ENCODE measurements around the gene ADSS1.
A peak's percentile ranks its signal among the peaks of the same experiment; 100 is the strongest.

Gene ADSS1

DNA sequence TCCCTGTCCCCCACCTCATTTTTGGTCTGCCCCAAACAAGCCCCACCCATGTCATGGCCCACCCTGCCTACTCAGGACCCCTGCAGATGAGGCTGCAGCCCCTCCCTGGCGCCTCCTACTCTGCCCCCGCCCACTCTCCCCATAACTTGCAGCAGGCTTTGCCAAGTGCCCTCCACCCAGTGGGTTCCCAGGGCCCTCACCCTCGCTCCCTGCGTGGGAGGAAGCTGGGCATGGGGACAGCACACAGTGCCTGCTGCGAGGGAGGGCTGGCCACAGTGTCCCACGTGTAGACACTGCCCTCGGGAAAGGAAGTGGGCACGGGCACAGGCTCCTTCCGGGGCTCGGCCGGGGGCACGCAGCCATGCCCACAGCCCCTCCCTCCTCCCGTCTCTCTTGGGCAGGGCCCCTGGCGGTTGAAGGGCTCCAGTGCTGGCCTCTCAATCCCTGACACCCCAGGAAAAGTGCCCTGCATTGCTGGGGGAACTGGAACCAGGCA is 62.1 kb downstream of the ADSS1 start:
- FAIRE-seq: no peak
- no peak for DNase-seq (ENCODE audit: insufficient read length, low spot score)
- TF ChIP-seq POLR2A (IDR thresholded peaks at IDR 0.05; ENCODE audit: low read depth, low read length): no peak

DNA sequence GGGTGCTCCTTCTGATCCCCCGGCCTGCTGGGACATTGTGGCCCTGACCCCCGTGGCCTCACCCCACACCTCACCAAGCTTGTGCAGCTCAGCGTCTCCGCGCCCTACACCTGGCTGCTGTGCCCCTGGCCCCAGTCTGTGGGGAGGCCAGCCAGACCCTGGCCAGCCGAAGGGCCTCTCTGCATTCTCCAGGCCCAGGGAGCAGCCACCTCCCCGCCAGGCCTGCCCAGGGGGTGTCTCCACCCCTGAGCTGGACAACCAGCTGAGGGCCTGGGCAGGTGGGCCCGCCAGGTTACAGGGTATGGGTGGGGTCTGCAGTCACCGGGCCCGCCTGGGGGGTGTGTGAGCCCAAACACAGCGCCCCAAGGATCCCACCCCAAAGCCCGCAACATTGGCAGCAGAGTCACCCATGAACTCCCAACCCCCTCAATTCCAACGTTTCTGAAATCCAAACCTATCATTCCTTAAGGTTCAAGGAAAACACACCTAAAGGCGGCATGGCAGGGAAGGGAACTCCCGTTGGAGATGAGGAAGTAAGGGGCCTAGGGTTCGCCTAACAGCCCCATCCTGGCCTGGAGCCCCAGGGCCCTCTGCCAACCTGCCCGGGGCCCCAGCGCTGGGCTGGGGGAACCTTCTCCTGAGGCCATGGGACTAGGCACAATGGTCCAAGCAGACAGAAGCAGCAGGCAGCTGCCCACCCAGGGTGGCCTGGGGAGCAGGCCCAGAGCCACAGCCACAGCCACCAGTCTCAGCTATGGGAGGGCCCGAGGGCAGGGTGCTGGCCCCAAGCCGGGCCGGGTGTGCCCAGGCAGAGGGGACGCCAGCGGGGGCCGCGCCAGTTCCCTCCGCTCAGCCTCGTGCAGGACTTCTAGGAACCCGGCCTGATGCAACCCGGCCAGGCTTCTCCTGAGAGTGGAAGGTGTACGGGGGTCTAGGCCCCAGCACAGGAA is 63.0 kb downstream of the ADSS1 start:
- FAIRE-seq: no peak
- TF ChIP-seq POLR2A (IDR thresholded peaks at IDR 0.05; ENCODE audit: low read depth, low read length): no peak
- no peak for DNase-seq (ENCODE audit: insufficient read length, low spot score)

DNA sequence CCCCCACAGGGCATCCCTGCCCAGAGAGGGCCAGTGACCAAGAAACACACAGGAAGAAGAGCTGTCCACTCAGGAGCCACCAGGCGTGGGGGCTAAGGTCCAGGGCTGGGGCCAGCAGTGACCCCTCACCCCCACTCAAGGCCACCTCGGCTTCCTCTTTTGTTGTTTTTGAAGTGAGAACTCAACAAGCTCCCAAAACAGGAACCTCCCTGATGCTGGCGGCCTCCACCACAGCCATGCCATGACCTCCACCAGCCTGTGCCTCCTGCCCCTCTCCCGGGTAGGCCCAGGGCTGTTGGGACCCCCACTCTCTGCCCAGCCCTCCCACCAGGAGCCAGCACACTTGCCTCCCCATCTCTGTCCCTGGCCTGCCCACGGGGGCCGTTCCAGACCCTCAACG is 63.7 kb downstream of the ADSS1 start:
- no peak for TF ChIP-seq POLR2A (IDR thresholded peaks at IDR 0.05; ENCODE audit: low read depth, low read length)
- no peak for FAIRE-seq
- no peak for DNase-seq (ENCODE audit: insufficient read length, low spot score)

DNA sequence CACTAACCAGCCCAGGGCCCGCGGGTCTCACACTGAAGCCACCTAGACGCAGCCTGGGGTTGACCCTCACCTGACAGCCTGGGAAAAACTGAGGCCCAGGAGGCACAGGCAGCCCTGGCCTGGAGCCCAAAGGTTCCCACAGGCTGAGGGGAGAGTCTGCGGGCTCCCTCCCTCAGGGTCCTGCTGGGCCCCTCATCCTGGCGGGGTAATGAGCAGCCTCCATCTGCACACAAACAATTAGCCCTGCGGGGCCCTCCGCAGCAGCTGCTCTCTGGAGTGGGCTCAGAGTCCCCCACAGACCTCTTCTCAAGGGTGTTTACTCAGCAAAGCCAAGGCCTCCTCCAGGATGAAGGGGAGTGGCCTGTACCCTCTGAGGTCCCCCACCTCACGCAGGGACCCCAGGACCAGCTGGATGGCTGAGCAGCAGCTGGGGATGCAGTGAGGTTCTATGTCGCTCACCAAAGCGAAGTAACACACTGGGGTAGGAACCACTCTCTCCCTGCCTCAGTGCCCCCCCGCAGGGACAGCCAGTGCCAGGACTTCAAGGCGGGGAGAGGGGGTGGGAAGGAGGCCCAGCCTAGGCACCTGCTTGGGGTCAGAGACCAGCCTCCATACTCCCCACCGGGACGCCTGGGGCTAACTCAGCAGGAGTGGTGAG is 64.3 kb downstream of the ADSS1 start:
- no peak for TF ChIP-seq POLR2A (IDR thresholded peaks at IDR 0.05; ENCODE audit: low read depth, low read length)
- FAIRE-seq (no peak), DNase-seq (ENCODE audit: insufficient read length, low spot score) (no peak)

DNA sequence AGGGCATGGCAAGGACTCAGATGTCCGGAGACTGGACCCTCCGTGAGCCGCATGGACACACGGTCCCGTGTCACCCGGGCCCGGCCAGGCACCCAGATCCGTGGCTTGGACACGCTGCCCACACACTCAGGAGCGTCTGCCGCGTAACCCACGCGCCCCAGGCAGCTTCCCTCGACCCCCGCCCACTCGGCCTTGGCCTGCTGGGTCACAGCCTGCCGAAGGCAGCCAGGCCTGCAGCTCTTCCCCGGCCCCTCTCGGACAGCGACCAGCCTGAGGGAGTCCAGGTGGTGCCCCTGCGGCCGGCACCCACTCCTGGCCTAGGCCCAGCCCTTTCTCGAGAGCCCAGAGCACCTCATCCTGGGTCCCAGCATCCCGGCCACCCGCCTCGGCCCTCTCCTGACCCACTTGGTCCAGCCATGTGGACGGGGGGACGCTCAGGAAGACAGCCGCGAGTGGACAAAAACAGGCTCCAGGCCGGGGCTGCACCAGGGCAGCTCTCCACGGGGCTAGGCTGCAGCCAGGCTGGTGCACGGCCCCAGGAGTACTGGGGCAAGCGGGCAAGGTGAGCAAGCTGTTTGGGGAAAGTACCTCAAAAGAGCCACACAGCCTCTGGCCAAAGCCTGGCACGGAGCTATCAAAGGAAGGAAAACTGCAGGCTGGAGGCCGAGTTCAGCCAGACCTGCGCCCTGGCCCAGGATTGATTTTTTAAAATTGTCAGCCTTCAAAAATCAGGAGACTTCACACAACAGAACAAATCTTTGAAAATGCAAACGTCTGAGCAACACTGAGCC is 65.0 kb downstream of the ADSS1 start:
- TF ChIP-seq POLR2A (IDR thresholded peaks at IDR 0.05; ENCODE audit: low read depth, low read length): no peak
- FAIRE-seq (no peak), DNase-seq (ENCODE audit: insufficient read length, low spot score) (no peak)

DNA sequence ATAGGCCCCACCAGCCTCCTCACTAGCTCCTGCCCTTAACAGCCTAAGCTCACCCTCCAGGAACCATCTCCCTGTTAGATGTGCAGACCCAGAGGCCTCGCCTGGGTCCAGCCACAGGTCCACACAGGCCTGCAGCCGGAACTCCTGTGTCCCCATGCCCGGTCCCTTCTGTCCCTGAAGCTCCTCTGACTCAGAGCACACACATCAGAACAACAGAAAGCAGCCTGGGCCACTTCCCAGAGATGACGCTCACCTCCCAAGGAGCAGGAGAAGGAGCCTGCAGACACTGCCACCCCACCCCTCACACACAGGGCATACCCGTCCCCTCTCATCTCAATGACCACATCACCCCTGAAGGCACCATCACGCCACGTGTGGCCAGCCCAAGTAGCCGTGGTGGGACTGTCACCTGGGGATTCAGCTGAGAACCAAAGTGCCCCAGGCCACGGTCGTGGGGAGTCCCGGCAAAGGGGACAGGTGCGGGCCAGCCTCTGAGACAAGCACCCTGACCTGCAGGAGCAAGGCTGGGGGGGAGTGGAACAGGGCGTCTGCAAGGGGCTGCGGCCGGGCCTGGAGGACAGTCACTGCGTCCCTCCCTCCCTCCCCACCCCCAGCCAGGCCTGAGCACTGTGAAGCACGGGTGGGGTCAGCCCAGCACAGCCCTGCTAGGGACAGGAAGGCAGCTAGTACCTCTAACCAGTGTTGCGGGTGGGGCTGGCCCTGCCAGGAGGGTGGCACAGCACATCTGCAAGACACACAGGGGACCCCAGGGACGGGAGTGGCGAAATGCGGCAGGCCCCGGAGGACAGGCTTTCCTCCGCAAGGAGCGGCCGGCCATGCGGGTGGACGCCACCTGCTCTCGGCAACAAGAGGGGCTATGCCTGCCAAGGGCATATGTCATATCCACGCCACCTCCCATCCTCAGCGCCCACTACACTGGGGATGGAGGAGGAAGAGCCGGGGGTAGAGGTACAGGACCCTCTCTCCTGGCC is 66.0 kb downstream of the ADSS1 start:
- DNase-seq (ENCODE audit: insufficient read length, low spot score) (no peak), FAIRE-seq (no peak)
- TF ChIP-seq POLR2A (IDR thresholded peaks at IDR 0.05; ENCODE audit: low read depth, low read length): no peak

DNA sequence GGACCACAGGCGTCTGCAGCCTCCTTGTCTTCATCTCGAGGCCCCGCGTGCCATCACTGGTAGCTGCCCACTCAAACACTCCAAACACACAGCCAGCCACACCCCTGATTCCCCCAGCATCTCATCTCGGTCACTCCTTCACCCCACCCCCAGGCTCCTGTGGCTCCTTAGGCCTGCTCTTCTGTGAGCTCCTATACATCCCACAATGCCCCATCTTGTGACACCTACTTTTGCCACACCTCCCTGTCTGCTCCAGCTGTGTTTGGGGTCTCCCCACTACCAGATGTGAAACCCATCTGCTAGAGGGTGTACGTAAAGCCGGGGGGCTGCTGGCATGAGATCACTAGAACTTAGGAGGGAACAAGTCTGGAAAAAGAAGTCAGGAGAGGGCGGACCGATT is 67.4 kb downstream of the ADSS1 start:
- FAIRE-seq: no peak
- no peak for TF ChIP-seq POLR2A (IDR thresholded peaks at IDR 0.05; ENCODE audit: low read depth, low read length)
- no peak for DNase-seq (ENCODE audit: insufficient read length, low spot score)

DNA sequence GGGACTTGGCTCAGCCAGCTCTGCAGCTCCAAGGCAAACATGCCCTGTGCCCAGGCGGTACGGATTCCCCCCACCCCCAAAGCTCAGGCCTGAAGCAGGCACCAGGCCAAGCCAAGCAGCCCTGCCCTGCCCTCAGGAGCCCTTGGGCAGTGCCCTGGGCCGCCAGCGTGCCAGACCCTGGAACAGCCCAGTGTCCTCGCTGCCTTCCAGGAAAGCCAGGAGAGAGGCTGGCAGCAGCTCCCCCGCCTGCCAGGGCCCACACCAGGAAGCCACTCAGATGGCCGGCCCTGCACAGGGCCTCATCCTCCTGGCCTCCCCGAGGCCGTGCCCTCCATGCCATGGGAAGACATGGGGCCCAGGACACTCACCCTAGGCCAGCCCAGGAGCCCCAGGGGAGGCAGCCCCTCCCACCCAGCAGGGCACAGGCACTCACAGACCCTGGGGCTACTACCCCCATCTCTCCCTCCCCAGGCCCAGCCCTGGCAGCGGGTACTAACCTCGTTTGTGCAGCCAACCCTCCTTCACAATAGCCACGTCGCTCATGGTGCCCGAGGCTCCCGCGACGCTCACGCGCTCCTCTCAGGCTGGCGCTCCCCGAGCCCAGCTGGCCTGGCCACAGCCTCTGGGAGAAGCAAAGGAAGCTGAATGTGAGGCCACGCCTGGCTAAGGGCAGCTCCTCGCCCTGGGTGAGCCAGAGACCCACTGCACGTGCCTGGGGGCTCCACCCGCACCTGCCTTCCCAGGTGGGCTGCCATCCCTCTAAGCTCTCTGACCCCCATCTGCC is 68.3 kb downstream of the ADSS1 start:
- FAIRE-seq: no peak
- TF ChIP-seq POLR2A (IDR thresholded peaks at IDR 0.05; ENCODE audit: low read depth, low read length): no peak
- no peak for DNase-seq (ENCODE audit: insufficient read length, low spot score)

DNA sequence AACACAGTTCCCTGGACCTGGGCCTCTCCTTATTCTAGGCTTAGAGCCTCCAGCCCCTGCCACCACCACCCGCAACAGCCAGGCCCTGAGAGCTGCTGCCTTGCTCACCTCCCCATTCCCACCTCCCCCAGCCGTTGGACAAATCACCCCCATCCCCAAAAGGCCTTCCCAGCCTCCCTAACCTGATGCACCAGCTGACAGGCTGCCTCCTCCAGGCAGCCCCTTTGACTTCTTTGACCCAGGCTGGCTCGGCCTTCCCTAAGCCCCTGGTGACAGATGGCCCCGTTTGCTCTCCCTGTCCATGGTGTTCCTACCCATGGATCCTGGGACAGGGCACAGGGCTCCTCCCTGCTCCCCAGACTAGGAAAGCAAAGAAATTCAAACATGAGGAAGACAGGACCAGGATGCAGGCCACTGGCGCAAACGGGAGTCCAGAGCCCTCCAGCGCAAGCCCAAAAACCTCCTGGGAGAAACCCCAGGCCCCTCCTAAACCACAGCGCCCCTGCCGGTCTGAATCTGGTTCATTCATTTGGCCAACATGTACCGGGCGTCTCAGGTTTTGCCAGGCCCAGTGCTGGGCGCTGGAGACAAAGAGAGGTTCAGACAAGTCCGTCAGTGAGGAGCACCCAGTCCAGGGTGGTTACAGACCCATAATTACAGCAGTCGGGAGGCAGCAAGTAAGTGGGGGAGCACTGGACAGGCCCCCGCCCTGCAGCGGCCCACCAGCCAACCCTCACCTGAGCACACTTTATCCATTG is 69.1 kb downstream of the ADSS1 start:
- DNase-seq (ENCODE audit: insufficient read length, low spot score) (no peak), FAIRE-seq (no peak)
- TF ChIP-seq POLR2A (IDR thresholded peaks at IDR 0.05; ENCODE audit: low read depth, low read length): no peak

DNA sequence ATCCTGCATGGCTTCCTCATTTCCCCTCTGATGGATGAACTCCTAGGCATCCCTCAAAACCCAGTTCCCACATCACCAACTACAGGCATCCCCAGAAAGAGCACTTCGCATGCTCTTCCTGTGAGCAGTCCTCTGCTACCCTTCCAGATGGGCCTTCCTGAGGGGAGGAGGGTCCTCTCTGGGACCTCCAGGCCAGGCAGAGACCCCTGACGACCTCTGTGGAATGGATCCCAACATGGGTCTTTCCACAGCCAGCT is 69.6 kb downstream of the ADSS1 start:
- FAIRE-seq (no peak), DNase-seq (ENCODE audit: insufficient read length, low spot score) (no peak)

DNA sequence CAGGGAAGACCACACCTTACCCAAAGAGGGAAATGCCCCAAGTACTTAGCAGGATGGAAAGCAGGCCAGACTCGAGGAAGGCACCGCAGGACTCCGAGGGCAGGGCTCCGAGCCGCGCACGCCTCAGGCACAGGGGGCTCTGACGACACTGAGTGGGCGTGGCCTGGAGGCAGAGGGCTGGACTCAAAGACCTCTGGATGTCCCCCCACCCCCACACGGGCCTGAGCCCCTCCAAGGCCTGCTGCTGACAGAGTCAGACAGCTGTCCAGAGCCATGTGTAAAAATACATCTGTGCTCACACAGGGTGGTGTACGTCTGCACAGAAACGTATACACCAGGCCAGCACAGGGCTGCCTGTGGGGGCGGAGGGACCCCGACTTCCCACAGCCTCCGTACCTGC is 70.1 kb downstream of the ADSS1 start:
- TF ChIP-seq POLR2A (IDR thresholded peaks at IDR 0.05; ENCODE audit: low read depth, low read length): no peak
- DNase-seq (ENCODE audit: insufficient read length, low spot score) (no peak), FAIRE-seq (no peak)

More for the DNA sequence above, 69.6 kb downstream of the ADSS1 start:
- TF ChIP-seq POLR2A (IDR thresholded peaks at IDR 0.05; ENCODE audit: low read depth, low read length): no peak

DNA sequence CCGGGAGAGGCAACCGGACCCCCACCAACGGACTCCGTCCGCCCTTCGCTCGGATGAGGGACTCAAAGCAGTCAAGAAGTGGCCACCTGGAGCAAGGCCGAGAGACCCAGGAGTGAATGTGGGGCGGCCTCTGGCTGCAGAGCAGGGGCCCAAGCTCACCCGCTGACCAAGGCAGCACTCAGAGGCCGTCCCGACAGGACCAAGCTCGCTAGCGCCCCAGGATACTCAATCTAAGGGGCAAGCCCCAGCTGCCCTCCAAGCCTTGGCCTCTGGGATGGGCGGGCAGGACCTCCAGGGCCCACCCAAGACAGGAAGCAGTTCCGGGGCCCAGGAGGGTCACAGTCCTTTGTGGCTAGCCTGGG is 70.6 kb downstream of the ADSS1 start:
- no peak for FAIRE-seq
- DNase-seq (ENCODE audit: insufficient read length, low spot score): peak; percentile 82
- no peak for TF ChIP-seq POLR2A (IDR thresholded peaks at IDR 0.05; ENCODE audit: low read depth, low read length)
